HG03457 (cell line): Measurements from ENCODE around the gene SCAMP4.
A peak's percentile ranks its signal among the peaks of the same experiment; 100 is the strongest.
"Not testable (repeated sequence)": the region's sequence is repeated elsewhere in the genome, so short reads cannot be mapped to it uniquely, and the experiment has no call there.

ENCODE experiments used
- ATAC-seq: cut with Tn5 transposase; IDR thresholded peaks from one replicate; pipeline ENCODE4 v1.9.1; 2021; ENCODE audit warnings: moderate number of reproducible peaks; ENCODE audit not compliant: unreplicated experiment

The SCAMP4 gene

DNA sequence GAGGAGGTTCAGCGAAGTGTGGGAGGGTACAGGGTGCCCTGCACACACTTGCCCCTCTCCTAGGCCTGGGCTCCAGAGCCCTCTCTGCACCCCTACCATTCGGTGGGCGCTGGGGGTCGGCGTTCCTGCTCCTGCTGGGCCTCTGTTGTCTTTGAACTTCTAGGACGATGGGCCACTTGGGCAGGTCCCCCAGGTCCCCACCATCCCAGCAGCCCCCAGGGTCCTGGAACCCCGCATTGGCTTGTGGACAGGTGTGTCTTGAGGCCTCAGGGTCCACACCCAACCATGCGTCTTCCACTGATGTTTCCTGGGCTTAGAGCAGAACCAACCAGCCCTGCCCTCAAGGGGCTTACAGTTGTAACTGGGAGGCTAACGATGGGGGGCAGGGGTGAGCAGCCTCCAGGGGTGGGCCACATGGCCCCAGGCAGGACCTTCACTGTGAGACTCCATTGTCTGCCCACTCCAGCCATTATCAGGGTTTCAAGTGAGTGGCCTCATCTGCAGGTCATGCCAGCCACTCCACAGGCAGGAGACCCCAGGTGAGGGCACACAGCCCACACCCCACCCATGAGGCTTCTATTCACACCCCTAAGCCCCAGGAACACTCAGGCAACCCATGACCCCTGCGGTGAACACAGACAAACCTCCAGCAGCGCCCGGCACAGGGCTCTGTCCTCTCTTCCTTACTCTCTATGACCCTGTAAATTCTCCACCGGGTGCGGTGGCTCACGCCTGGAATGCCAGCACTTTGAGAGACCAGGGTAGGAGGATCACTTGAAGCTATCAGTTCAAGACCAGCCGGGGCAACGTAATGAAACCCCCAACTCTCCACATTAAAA is 39.8 kb upstream of the SCAMP4 start:
- ATAC-seq: no peak

DNA sequence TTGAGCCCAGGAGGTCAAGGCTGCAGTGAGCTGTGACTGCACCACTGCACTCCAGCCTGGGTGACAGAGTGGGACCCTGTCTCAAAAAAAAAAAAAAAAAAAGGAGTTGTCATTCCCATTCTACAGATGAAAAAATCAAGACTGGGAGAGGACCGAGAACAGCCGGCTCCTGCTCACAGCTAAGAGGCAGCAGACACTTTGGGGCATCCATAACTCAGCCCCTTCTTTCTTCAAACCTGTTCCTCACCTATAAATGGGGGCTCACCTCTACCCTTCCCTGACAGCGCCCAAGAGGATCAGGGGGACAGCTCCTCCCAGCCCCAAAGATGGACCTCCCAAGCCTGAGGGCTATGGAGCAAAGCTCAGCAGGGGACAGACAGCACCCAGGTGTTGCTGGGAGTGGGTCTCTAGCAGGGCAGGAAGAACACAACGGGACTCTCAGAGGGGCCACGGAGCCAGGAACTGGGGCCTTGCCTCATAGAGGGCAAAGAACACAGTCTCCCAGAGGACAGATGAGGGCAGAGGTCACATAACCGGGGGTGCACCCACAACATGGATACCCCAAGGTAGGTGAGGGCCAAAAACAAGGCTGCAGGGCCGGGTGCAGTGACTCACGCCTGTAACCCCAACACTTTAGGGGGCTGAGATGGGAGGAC is 38.4 kb upstream of the SCAMP4 start:
- ATAC-seq: no peak

DNA sequence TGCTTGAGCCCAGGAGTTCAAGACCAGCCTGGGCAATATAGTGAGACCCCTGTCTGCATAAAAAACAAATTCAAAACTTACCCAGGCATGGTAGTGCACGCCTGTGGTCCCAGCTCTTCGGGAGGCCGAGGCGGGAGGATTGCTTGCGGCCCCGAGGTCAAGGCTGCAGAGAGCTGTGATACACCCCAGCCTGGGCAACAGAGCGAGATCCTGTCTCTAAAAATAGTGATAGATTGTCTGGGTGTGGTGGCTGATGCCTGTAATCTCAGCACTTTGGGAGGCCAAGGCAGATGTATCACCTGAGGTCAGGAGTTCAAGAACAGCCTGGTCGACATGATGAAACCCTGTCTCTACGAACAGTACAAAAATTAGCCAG is 37.9 kb upstream of the SCAMP4 start:
- ATAC-seq: no peak

DNA sequence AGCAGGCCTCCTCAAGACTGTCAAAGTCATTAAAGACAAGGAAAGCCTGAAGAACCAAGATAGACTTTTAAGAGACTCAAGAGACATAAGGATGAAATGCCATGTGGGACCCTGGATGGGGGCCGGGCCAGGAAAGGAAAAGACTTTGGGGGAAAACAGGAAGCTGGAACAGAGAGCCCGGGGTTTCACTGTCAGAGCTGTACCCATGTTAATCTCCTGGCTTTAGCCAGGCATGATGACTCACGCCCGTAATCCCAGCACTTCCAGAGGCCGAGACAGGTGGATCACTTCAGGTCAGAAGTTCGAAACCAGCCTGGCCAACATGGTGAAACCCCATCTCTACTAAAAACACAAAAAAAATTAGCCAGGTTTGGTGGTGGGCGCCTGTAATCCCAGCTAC is 36.2 kb upstream of the SCAMP4 start:
- ATAC-seq: no peak

DNA sequence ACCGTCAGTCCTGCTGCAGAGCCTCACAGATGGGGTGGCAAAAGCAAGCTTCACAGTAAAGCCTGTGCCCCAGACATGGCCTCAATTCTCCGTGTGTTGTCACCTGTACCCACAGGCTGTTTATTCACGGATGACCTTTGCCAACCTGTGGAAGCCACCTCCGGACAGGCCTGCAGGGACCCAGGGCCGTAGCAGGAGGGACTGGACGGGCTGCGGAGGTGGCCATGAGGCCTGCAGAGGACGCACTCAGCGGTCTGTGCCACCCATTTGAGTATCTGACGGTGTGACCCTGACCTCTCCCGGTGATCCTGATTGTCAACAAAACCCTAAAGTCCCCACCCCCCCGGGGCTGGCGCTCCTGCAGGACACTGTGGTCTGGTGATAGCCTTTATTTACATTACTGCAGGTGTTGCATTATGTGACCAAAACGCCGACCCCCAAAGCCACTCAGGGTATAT is 34.0 kb upstream of the SCAMP4 start:
- no peak for ATAC-seq

DNA sequence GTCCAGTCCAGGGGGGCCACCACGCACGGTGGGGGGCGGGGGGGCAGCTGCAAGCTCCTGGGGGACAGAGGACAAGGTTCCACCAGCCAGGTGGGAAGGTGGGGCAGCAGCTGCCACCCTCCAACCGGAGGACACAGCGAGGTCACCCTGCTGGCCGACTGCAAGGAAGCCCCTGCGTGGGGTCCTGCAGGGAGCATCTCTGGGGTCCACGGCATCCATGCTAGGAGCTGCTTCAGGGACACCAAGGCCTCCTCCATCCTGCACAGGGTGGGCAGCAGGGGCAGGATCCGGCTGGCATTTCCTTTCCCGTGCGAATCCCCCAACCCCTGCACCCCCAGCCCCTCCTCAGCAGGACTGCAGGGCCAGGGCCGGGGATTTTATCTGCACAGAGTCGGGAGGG is 33.6 kb upstream of the SCAMP4 start:
- no peak for ATAC-seq

DNA sequence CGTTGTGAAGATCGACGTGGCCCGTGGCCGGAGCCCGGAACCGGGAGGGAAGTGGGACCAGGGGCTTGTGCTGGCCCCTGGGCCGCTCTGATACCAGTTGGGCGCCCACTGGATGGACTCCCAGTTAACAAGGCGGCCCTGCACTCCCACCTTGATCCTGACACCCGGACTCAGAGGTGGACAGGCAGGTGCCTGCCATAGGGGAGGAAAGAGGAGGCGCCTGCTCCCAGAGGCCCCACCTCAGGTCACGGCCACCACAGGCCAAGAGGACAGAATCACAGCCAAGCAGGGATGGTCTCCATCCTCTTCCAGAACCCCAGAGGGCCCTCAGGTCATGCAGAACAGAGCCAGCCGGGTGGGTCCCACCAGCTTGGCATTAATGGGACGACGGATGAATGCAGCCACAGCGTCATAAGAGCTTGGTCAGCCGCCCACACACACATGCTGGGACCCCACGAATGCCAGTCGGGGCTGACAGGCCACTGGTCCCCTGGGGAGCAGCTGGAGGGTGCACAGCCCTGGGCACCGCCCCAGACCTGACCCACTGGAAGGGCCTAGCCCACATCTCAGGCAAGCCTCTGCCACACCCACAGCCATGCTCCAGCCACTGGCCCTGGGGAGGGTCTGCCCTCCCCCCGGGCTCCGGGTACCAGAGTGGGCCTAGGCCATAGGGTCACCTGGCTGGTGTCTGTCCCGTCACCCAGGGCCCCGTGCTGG is 32.2 kb upstream of the SCAMP4 start:
- ATAC-seq: no peak

DNA sequence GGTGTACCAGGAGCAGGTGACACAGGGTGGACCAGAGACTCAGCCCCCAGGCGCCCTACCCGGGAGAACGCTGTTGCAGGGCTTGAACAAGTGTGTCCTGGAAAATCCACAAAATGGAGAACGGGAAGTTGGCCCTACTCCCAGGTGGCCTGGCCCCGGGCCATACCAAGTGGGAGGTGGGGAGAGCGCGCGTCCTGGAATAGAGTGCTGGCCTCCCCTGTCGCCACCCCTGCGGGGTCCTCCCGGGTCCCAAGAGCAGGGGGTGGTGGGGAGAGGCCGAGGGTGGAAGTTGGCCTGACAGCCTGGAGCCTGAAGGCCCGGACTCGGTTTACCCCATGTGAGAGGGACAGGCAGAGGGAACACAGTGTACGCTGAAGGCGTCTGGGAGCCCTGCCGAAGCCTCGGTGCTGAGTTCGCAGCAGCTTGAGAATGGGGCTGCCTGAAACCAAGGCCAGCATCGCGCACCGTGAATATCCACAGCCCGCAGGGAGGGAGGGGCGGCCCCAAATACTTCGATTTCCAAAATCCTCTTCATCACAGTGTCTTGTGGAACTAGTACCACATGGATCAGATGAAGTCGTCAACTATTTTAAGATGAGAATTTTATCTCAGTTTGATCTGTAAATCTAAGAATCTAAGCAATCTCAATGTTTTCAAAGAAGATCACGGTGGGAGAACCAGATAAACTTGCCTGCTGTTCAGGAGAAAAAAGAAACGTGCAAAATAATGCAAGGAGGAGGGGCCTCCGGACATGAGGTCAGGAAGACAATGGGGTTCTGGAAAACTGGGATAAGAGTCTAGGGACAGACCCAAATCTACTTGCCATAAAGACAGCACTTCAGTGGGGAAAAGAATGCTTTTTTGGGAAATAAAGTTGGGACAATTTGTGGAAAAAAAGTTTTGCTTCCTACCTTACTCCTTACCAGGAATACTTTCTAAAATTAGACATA is 31.4 kb upstream of the SCAMP4 start:
- no peak for ATAC-seq

DNA sequence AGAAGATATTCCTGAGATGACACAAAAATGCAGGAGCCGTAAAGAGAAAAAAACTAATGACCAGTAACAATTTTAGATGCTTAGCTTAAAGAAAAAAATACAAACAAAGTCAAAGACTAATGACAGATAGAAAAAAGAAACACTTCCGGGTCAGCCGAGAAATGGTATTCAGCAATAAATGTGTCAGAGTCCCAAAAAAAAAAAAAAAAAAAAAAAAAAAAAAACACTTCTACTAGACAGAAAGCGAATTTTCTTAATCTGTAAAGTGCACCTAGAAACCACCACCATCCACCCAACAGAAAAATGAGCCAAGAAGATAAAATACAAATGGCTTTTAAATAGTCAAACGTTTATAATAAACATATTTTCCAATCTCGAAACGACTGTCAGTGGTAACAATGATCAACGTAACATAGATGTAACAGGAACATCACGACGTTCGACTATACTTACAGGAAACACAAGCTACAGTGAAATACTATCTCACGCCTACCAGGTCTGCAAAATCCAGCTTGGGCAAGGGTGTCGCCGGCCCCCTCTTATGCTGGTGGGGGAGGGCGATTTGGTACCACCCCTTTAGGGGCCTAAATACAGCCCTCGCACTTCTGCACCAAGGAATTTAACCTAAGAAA is 30.5 kb upstream of the SCAMP4 start:
- no peak for ATAC-seq

DNA sequence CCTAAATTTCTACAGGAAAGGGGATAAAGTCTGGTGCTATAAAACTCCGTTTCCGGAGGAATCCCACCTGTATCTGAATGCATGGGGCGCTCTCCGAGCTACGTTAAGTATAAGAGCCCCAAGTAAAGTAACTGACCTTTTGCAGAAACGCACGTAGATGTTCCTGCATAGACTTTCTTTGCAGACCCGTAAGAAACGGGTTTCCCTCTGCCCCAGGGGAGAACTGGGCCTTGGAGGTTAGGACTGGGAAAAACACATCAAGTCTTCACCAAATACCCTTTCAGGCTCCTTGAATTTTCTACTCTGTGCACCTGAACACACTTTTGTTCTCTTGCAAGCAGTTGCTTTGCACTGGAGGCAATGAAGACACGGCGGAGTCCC is 29.9 kb upstream of the SCAMP4 start:
- peak; percentile 3 for ATAC-seq

DNA sequence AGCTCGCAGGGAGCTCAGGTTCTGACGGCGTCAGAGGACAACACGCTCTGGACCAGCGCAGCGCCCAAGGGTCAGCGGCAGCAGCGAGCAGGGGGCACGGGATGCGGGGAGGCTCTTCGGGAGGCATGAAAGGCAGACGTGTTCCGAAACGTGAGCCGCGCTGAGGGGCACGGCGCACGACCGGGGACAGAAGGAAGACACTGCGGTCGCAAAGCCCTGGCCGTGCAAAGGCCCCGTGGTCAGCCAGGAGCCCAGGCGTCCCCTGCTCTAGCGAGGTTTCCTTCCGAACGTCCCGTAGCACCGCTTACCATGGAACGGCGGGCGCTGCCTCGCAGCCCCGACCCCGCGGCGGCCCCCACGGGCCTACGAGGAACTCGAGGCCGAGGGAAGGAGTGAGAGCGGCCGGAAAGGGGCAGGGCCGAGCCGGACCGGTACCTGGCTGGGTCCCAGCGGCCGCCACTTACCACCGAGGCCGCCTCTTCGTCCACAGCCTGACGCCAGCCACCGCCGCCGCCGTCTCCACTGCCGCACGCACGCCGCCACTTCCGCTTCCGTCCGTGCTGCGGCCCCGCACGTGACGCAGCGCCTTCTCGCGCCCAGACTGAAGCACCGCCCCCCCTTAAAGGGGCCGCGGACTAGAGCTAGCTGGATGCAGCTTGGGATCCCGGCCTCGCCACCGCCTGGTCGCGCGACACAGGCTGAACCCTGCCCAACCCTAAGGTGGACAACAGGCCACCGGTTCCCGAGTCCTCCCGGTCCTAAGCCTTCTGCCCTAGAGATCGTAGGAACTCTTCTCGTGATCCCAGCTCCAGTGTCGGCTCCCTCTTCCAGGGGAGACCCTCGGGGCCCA is 29.3 kb upstream of the SCAMP4 start:
- ATAC-seq: peak; percentile 59

DNA sequence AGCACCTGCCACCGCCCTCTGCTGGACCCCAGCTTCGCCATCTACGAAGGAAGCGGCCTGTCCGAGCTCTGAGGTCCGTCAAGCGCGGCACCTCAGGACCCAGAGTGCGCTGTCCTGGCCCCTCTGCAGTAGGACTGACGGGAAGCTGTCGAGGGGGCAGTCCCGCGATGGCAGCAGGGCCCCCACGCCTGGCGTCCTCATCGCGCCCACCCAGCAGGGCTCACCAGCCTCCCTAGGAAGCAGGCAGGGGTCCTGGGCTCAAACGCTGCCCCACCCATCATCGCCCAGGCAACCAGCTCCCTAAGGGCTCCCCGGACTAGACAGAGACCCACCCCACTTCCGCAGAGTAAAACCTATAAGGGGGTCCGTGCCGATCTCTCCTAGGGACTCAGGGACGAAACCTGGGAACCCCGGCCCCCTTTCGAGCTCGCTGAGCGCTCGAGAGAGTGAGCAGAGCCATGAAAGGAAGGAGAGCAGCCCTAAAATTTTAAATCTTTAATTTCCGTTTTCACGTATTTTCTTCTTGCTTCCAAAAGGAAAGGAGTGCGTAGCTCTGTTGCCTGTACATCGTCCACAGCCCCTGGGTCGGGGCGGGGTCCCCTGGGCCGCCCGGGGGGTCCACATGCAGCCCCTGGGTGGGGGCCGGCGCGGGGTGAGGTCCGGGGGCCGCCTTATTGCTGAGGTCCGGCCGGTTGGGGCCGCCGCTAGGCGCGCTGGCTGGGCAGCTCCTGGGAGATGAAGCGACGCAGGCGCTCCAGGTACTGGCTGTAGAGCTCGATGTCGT is 28.5 kb upstream of the SCAMP4 start:
- ATAC-seq: peak; percentile 2

DNA sequence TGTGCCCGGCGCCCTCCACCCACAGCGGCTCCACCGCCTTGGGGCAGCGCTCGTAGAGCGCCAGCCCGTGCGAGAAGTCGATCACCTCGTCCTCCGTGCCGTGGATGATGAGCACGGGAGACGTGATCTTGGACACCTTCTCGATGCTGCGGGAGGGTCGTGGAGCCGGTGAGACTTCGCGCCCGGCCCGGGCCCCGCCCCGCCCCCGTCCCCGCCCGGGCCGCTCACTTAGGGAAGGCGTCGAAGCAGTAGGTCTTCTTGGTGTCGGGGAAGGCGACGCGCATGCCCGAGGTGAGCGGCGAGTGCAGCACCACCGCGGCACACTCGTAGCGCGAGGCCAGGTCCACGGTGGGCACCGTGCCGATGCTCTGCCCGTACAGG is 27.9 kb upstream of the SCAMP4 start:
- not testable (repeated sequence) for ATAC-seq

DNA sequence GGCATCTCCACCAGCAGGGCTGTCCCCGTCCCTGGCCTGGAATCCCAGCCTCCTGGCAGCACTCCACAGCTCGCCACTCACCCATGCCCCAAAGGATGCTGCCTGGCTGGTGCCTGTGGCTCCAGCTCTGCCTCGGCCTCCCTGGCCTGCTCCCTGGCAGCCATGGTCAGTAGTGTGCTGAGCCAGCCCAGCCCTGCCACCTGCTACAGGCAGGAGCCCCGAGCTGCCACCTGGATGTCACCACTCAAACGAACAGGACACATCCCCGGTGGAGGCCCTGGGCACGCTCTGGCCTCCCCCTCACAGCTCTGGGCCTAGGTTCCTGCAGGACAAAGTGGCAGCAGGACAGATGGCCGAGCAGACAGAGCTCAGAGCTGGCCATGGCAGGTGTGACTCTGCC is 26.6 kb upstream of the SCAMP4 start:
- ATAC-seq: not testable (repeated sequence)

DNA sequence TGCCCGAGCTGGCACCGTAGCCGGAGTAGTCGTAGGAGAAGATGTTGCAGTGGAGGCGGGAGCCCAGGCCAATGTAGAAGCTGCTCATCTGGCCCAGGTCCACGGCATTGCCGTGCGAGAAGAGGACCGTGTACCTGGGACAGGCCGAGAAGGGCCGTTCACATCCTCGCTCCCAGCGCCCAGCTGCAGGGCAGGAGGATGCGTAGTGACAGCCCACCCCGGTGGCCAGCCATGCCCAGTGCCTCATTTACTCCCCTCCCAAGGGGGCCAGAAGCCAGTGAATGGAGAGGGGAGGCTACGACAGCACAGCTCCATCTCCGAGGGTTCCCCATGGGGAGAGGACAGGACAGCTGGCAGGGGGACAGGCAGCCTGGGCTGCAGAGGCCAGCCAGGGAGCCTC is 25.2 kb upstream of the SCAMP4 start:
- ATAC-seq: not testable (repeated sequence)

DNA sequence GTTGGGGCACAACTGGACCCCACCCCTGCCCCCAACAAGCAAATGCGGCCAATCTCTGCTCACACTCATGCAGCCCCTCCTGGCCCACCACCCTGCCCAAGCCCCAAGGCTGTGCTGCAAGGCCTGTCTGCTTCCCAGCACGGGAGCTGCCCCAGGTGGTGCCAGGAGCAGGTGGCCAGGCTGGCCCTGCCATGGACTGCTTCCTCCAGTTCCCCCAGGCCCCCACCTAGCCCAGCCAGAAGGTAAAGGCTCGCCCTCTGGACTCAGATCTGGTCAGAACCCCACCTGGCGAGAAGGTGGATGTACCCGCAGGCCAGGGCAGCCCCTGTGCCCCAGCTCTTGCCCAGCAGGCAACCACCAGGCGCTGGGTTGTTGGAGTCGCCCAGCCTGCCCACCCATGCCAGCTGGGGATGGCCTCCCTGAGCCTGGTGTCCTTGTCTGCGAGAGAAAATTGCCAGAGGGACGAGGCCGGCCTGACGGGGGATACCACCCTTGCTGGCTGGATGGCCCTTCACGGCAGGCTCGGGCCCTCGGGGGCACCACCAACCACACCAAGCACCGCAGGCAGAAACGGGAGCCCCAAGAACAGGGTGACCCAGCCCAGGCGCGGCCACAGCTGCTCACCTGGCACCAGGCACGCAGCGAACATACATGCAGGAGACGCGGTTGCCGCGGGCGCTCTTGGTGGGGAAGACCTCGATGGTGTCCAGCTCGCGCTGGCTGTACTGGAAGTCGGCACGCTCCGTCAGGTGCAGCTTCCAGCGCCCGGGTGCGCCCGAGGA is 24.4 kb upstream of the SCAMP4 start:
- ATAC-seq: no peak

DNA sequence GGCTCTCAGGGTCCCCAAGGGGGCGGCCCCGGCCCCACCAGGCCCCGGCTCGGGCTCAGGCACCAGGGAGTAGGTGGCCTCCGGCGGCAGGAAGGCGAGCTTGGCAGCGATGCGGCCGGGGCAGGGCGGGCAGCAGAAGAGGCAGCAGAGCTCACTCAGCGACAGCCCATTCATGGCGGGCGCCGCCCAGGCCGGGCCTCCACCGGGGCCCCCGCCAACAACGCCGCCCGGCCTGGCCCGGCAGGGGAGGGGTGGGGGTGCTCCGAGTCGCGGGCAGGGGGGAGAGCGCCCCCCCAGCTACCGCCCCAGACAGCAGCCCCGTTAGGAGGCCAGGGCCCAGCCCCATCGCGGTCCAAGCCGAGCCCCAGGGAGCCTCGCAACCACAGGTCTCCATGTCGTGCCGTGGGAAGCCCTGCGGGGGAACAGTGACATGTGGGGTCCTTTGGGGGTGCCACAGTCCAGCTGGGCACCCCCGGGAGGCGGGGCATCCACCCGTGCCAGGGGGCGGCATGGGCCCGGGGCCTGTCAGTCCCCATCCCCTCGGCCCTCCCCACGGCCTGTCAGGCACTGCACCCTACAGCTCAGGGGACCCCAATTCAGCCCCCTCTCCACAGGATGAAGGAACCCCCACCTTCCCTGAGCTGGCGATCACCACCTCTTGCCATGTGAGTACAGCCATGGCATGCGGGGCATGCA is 23.7 kb upstream of the SCAMP4 start:
- ATAC-seq: not testable (repeated sequence)
